HG02642 (cell line): ENCODE measurements around the gene SYTL2.
"Not testable (repeated sequence)": the region's sequence is repeated elsewhere in the genome, so short reads cannot be mapped to it uniquely, and the experiment has no call there.

Experiments used
- ATAC-seq: cut with Tn5 transposase; IDR thresholded peaks from one replicate; pipeline ENCODE4 v1.9.1; 2021; ENCODE audit warnings: mild to moderate bottlenecking; ENCODE audit not compliant: unreplicated experiment, poor library complexity

SYTL2 gene

GRCh38 chr11:85810871-85811611 is at the start of gene SYTL2:
TSS of gene SYTL2 (minus strand) at chr11:85811141. CDS start at chr11:85757725, 53,416 bp downstream.
- ATAC-seq: peak; percentile 90

GRCh38 chr11:85859541-85859940 is 48.6 kb upstream of the SYTL2 start:
- ATAC-seq: not testable (repeated sequence)

- ATAC-seq: no peak
These were observed 46.2 kb upstream of the SYTL2 start for GRCh38 chr11:85857098-85857497.

GRCh38 chr11:85855341-85855656 is 44.4 kb upstream of the SYTL2 start, which contains the start of gene CCDC83:
TSS of gene CCDC83 (plus strand) at chr11:85855383. CDS start at chr11:85865124, 9,741 bp downstream.
- ATAC-seq: no peak

GRCh38 chr11:85854557-85855340 is 43.8 kb upstream of the SYTL2 start:
- ATAC-seq: peak; percentile 99

GRCh38 chr11:85854212-85854556 is 43.2 kb upstream of the SYTL2 start:
- no peak for ATAC-seq

GRCh38 chr11:85853541-85853940 is 42.6 kb upstream of the SYTL2 start:
- not testable (repeated sequence) for ATAC-seq

- ATAC-seq: not testable (repeated sequence)
These were observed 41.8 kb upstream of the SYTL2 start for GRCh38 chr11:85852754-85853153.

- no peak for ATAC-seq
These were observed 37.6 kb upstream of the SYTL2 start for GRCh38 chr11:85848556-85848955.

- ATAC-seq: no peak
These were observed 37.1 kb upstream of the SYTL2 start for GRCh38 chr11:85848006-85848405.

- ATAC-seq: no peak
These were observed 36.5 kb upstream of the SYTL2 start for GRCh38 chr11:85847436-85847835.

GRCh38 chr11:85845124-85845631 is 34.2 kb upstream of the SYTL2 start:
- no peak for ATAC-seq

- no peak for ATAC-seq
These were observed 33.6 kb upstream of the SYTL2 start for GRCh38 chr11:85844439-85845123.

GRCh38 chr11:85843929-85844328 is 33.0 kb upstream of the SYTL2 start:
- ATAC-seq: no peak

GRCh38 chr11:85840932-85841331 is 30.0 kb upstream of the SYTL2 start:
- ATAC-seq: not testable (repeated sequence)

- ATAC-seq: no peak
These were observed 24.8 kb upstream of the SYTL2 start for GRCh38 chr11:85835729-85836128.

- ATAC-seq: no peak
These were observed 24.3 kb upstream of the SYTL2 start for GRCh38 chr11:85835263-85835662.

- no peak for ATAC-seq
These were observed 20.1 kb upstream of the SYTL2 start for GRCh38 chr11:85831050-85831449.

GRCh38 chr11:85829172-85829571 is 18.2 kb upstream of the SYTL2 start:
- ATAC-seq: no peak

- ATAC-seq: no peak
These were observed 17.7 kb upstream of the SYTL2 start for GRCh38 chr11:85828640-85828978.
